Activated CD4-positive, alpha-beta T cell treated with anti-CD3 and anti-CD28 coated beads for 36 hours (primary cell): ENCODE results near the gene DUSP10. TPM values are rescaled to one million over a fixed set of nuclear protein-coding genes. Genes with fewer than 3 reads are reported as not detected.

Experiments used
- ATAC-seq: fragments of 200-7000 bp; cut with Tn5 transposase; one replicate; pipeline ENCODE4 v1.10.0; 2021; ENCODE audit warnings: mild to moderate bottlenecking, moderate library complexity
- CTCF ChIA-PET: fragments of 350-600 bp; sonication (Branson Sonifier 250); formaldehyde crosslinking; loops from one replicate; lab custom pipeline; 2021; ENCODE audit warnings: antibody characterized with exemption; lab: Charles Lee
- POLR2A ChIA-PET: fragments of 350-600 bp; sonication (Branson Sonifier 250); formaldehyde crosslinking; loops from one replicate; lab custom pipeline; 2021; ENCODE audit warnings: antibody characterized with exemption, inconsistent platforms; lab: Charles Lee
- DNase-seq: peaks from one replicate; pipeline ENCODE4 v3.0.0-alpha.2; 2020
- H3K27ac Mint-ChIP-seq: one replicate; pipeline ENCODE4 v1.8.0; 2021; ENCODE audit warnings: mixed read lengths
- H3K27me3 Mint-ChIP-seq: one replicate; pipeline ENCODE4 v1.8.0; 2021; ENCODE audit warnings: mixed read lengths
- H3K36me3 Mint-ChIP-seq: one replicate; pipeline ENCODE4 v1.8.0; 2021; ENCODE audit warnings: low read depth, mixed read lengths
- H3K4me1 Mint-ChIP-seq: one replicate; pipeline ENCODE4 v1.8.0; 2021; ENCODE audit warnings: mixed read lengths
- H3K4me3 Mint-ChIP-seq: one replicate; pipeline ENCODE4 v1.8.0; 2021; ENCODE audit warnings: mild to moderate bottlenecking, moderate library complexity, mixed read lengths
- H3K9me3 Mint-ChIP-seq: one replicate; pipeline ENCODE4 v1.8.0; 2021; ENCODE audit warnings: low read depth, mixed read lengths
- intact Hi-C, 2 experiments: fragments of 100-400 bp; cut with DNase I in 1 of 2; cut with micrococcal nuclease in 1 of 2; formaldehyde crosslinking; loops; one replicate each; pipeline versions ENCODE4 v1.14.2 to v1.15.1; 2022 to 2024; cut with DNase I, micrococcal nuclease
- total RNA-seq, 2 experiments: library from RNA; stranded (reverse); gene quantifications; one replicate each; pipeline ENCODE4 v1.2.3, GENCODE V29; 2021

DUSP10 gene
- total RNA-seq, 2 experiments from 2014 or later, result 7.3 to 9.2 TPM

- H3K27me3 Mint-ChIP-seq, result no peaks in the 10 kb centered on the region
- no peak overlapping the region for H3K27ac Mint-ChIP-seq
- H3K36me3 Mint-ChIP-seq, result no peaks in the 10 kb centered on the region
- DNase-seq (no peak), ATAC-seq (no peak)
- ChIA-PET CTCF (no interaction called here), POLR2A (no interaction called here)
- intact Hi-C loops, result no loop called here
- no peaks in the 10 kb centered on the region for H3K4me1 Mint-ChIP-seq
- H3K9me3 Mint-ChIP-seq, result no peaks in the 10 kb centered on the region
- H3K4me3 Mint-ChIP-seq, result no peak overlapping the region
These were observed 68.9 kb downstream of the DUSP10 start for GRCh38 chr1:221672965-221673364.

GRCh38 chr1:221672239-221672645 lies 69.6 kb downstream of the DUSP10 start:
- DNase-seq, result no peak
- intact Hi-C loops, result no loop called here
- no peak for ATAC-seq
- Mint-ChIP-seq H3K36me3 (no peaks in the 10 kb centered on the region), H3K9me3 (no peaks in the 10 kb centered on the region), H3K4me1 (peaks cover 6% of the 10 kb centered on the region), H3K27ac (no peak overlapping the region), H3K27me3 (peaks cover 2% of the 10 kb centered on the region), H3K4me3 (no peak overlapping the region)
- ChIA-PET POLR2A (no interaction called here), CTCF (no interaction called here)

- no peaks in the 10 kb centered on the region for H3K36me3 Mint-ChIP-seq
- ChIA-PET CTCF (interaction anchor here (0.6 to 1.0 kb wide), 2 partner anchors 19 to 114 kb away, joined by 3 read pairs; no protein-coding TSS in a partner anchor), POLR2A (no interaction called here)
- DNase-seq, result no peak
- H3K4me3 Mint-ChIP-seq, result no peak overlapping the region
- no peak overlapping the region for H3K27ac Mint-ChIP-seq
- ATAC-seq, result no peak
- H3K27me3 Mint-ChIP-seq, result peaks cover 2% of the 10 kb centered on the region
- peaks cover 7% of the 10 kb centered on the region for H3K4me1 Mint-ChIP-seq
- intact Hi-C loops, result no loop called here
- H3K9me3 Mint-ChIP-seq, result no peaks in the 10 kb centered on the region
These were observed 71.8 kb downstream of the DUSP10 start for GRCh38 chr1:221670081-221670480.

GRCh38 chr1:221669441-221669840 lies 72.4 kb downstream of the DUSP10 start:
- ChIA-PET POLR2A (no interaction called here), CTCF (no interaction called here)
- H3K27me3 Mint-ChIP-seq, result peaks cover 2% of the 10 kb centered on the region
- no peak for DNase-seq
- peaks cover 7% of the 10 kb centered on the region for H3K4me1 Mint-ChIP-seq
- H3K9me3 Mint-ChIP-seq, result no peaks in the 10 kb centered on the region
- no peaks in the 10 kb centered on the region for H3K36me3 Mint-ChIP-seq
- H3K4me3 Mint-ChIP-seq, result no peak overlapping the region
- no peak for ATAC-seq
- intact Hi-C loops, result no loop called here
- H3K27ac Mint-ChIP-seq, result no peak overlapping the region

GRCh38 chr1:221667504-221667903 lies 74.4 kb downstream of the DUSP10 start:
- ATAC-seq (peak; percentile 71), DNase-seq (no peak)
- intact Hi-C loops, result no loop called here
- POLR2A ChIA-PET, result no interaction called here
- H3K36me3 Mint-ChIP-seq, result no peaks in the 10 kb centered on the region
- peaks cover 2% of the 10 kb centered on the region for H3K27me3 Mint-ChIP-seq
- H3K4me1 Mint-ChIP-seq, result peaks cover 7% of the 10 kb centered on the region
- no peak overlapping the region for H3K27ac Mint-ChIP-seq
- H3K4me3 Mint-ChIP-seq, result no peak overlapping the region
- H3K9me3 Mint-ChIP-seq, result no peaks in the 10 kb centered on the region
- CTCF ChIA-PET, result interaction anchor here (0.7 kb wide), 1 partner anchor 34 kb away, joined by 3 read pairs; no protein-coding TSS in a partner anchor

- ChIA-PET POLR2A (no interaction called here), CTCF (no interaction called here)
- intact Hi-C loops, result no loop called here
- Mint-ChIP-seq H3K36me3 (no peaks in the 10 kb centered on the region), H3K4me3 (no peak overlapping the region), H3K9me3 (no peaks in the 10 kb centered on the region), H3K27ac (no peak overlapping the region), H3K4me1 (peaks cover 12% of the 10 kb centered on the region), H3K27me3 (peaks cover 2% of the 10 kb centered on the region)
- no peak for ATAC-seq
- DNase-seq, result no peak
These were observed 77.6 kb downstream of the DUSP10 start for GRCh38 chr1:221664253-221664652.

- H3K4me1 Mint-ChIP-seq, result peaks cover 12% of the 10 kb centered on the region
These were observed 78.6 kb downstream of the DUSP10 start for GRCh38 chr1:221663321-221663720.

GRCh38 chr1:221655766-221656305 lies 86.1 kb downstream of the DUSP10 start:
- intact Hi-C loops, result no loop called here
- ChIA-PET POLR2A (no interaction called here), CTCF (no interaction called here)
- no peaks in the 10 kb centered on the region for H3K27me3 Mint-ChIP-seq
- no peaks in the 10 kb centered on the region for H3K9me3 Mint-ChIP-seq
- H3K4me3 Mint-ChIP-seq, result no peak overlapping the region
- ATAC-seq, result no peak
- H3K4me1 Mint-ChIP-seq, result peaks cover 4% of the 10 kb centered on the region
- no peak overlapping the region for H3K27ac Mint-ChIP-seq
- H3K36me3 Mint-ChIP-seq, result no peaks in the 10 kb centered on the region
- DNase-seq, result no peak

More at GRCh38 chr1:221663321-221663720, 78.6 kb downstream of the DUSP10 start:
- Mint-ChIP-seq H3K4me3 (no peak overlapping the region), H3K9me3 (no peaks in the 10 kb centered on the region), H3K27ac (no peak overlapping the region), H3K27me3 (peaks cover 2% of the 10 kb centered on the region), H3K36me3 (no peaks in the 10 kb centered on the region)
- DNase-seq (no peak), ATAC-seq (no peak)
- intact Hi-C loops, result no loop called here
- POLR2A ChIA-PET, result no interaction called here
- CTCF ChIA-PET, result no interaction called here
